Bronchial epithelial cell (primary cell): ENCODE measurements around the gene SUGCT. TPM values are rescaled to one million over a fixed set of nuclear protein-coding genes. Genes with fewer than 3 reads are reported as not detected.
"Not testable (repeated sequence)": the region's sequence is repeated elsewhere in the genome, so short reads cannot be mapped to it uniquely, and the experiment has no call there.

Source experiments
- DNase-seq: peaks from one replicate; pipeline ENCODE4 v3.0.0-alpha.2; 2010; ENCODE audit warnings: low read depth
- FAIRE-seq: peaks from 2 replicates; lab custom pipeline; 2011; peaks lifted over from hg19 to GRCh38; lab: Jason Lieb, UNC
- H3K27me3 ChIP-seq: 2 replicates; pipeline ENCODE4 v1.5.1; 2011; ENCODE audit warnings: low read length; ENCODE audit not compliant: control insufficient read depth, insufficient read depth
- H3K36me3 ChIP-seq: 2 replicates; pipeline ENCODE4 v1.5.1; 2011; ENCODE audit warnings: low read length; ENCODE audit not compliant: control insufficient read depth, insufficient read depth
- H3K4me3 ChIP-seq: 2 replicates; pipeline ENCODE4 v1.5.1; 2011; ENCODE audit warnings: mild to moderate bottlenecking, low read depth, low read length, control low read depth
- total RNA-seq: library from RNA; depleted of rRNA; stranded (reverse); fragments of >200 nt; gene quantifications from 2 replicates; pipeline ENCODE4 v1.2.1, GENCODE V29; 2014
- TF ChIP-seq, protein P1 (sequence below): IDR thresholded peaks from 2 replicates; pipeline ENCODE4 v1.5.1; 2011; ENCODE audit warnings: mild to moderate bottlenecking, moderate library complexity, low read length, control low read depth, inconsistent platforms; ENCODE audit not compliant: insufficient read depth, severe bottlenecking

Gene SUGCT
- total RNA-seq, 1 donor from 2014 or later: 7.4 TPM

DNA sequence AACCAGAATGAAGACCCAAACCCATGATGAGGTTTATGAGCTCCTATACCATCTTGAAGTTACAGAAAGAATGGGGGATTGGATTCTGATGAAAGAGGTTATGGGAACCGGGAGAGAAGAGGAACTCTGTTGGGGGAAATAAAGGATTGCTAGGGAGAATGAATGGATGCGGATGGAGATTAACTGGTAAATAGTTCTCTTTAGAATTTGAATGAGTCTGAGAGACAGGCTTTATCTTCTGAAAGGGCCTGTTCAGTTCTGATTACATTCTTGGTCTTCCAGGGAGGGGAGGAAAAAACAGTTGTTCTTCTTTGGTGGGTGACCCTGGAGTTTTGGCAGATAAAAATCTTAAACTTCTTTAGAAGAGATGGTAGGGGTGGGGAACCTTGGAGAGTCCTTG is 13.9 kb downstream of the SUGCT start:
- TF ChIP-seq, protein P1, sequence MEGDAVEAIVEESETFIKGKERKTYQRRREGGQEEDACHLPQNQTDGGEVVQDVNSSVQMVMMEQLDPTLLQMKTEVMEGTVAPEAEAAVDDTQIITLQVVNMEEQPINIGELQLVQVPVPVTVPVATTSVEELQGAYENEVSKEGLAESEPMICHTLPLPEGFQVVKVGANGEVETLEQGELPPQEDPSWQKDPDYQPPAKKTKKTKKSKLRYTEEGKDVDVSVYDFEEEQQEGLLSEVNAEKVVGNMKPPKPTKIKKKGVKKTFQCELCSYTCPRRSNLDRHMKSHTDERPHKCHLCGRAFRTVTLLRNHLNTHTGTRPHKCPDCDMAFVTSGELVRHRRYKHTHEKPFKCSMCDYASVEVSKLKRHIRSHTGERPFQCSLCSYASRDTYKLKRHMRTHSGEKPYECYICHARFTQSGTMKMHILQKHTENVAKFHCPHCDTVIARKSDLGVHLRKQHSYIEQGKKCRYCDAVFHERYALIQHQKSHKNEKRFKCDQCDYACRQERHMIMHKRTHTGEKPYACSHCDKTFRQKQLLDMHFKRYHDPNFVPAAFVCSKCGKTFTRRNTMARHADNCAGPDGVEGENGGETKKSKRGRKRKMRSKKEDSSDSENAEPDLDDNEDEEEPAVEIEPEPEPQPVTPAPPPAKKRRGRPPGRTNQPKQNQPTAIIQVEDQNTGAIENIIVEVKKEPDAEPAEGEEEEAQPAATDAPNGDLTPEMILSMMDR: no peak
- Histone ChIP-seq H3K27me3 (no peaks in the 10 kb centered on the region), H3K4me3 (no peak overlapping the region), H3K36me3 (no peaks in the 10 kb centered on the region)
- DNase-seq (no peak), FAIRE-seq (no peak)

DNA sequence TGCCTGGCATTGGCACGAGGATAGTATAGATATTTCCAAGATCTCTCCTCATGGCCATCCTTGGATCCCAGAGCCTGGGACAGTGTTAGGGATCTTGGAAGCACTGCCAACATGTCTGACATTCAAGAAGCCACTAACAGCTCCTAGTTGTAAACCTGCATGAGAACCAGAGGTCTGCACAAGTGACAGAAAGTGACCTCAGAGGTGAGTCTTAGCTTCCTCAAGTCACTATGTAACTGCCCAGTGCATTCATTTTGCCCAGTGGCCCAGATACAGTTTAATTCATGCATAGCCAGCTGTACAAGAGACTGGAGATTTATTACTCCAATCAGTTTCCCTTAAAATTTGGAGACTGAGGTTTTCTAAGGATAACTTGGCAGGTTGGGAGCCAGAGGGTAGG is 16.7 kb downstream of the SUGCT start:
- Histone ChIP-seq H3K4me3 (no peak overlapping the region), H3K36me3 (no peaks in the 10 kb centered on the region), H3K27me3 (no peaks in the 10 kb centered on the region)
- no peak for FAIRE-seq
- no peak for DNase-seq
- TF ChIP-seq, protein P1: no peak

DNA sequence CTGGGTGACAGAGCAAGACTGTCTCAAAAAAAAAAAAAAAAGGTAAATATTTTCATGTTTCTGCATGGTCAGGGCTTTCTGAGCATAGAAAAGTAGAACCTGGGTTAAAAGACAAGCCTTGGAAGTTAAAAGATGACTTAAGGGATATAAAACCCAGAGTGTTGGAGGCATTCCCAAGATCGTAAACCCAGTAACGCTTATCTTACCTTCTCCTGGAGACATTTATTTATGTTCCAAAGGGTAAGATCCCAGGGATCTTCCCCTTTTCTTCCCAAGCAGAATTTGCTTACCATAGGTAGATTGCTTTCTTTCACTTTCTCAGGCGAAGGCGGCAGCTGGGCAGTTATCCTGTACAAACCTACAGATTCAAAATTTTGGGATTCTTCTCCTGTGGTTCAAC is 22.2 kb downstream of the SUGCT start:
- no peak for DNase-seq
- H3K4me3 ChIP-seq: no peak overlapping the region
- H3K27me3 ChIP-seq: no peaks in the 10 kb centered on the region
- no peaks in the 10 kb centered on the region for H3K36me3 ChIP-seq
- no peak for FAIRE-seq
- TF ChIP-seq, protein P1: no peak

DNA sequence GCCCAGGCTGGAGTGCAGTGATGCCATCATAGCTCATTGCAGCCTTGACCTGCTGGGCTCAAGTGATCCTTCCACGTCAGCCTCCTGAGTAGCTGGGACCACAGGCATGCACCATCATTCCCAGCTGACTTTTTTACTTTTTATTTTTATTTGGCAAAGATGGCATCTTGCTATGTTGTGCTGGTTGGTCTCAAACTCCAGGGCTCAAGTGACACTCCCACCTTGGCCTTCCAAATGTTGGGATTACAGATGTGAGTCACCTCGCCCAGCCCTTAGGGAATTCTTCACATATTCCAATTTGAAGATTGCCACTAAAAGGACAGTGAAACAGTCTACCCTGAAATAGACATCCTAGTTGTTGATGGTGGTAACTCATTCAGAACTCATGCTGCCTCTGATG is 27.7 kb downstream of the SUGCT start:
- FAIRE-seq (no peak), DNase-seq (no peak)
- Histone ChIP-seq H3K27me3 (no peaks in the 10 kb centered on the region), H3K4me3 (no peak overlapping the region), H3K36me3 (no peaks in the 10 kb centered on the region)
- TF ChIP-seq, protein P1: no peak

DNA sequence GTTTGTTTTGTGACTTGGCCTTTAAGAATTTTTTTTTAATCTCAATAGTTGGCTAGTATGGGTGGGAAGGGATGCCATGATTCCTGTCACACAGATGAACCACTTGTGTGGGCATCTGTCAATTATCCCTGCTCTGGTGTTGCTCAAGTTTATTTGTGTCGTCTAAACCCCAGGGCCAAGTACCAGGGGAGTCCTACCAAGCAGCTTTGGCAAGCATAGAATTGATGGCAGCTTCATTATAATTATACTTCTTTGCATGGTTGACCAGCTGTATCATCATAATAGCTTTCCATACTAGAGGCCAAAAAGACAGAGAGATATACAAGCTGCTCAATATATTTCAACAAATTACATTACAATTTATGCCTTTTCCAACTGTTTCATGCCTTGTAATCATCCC is 30.4 kb downstream of the SUGCT start:
- FAIRE-seq: no peak
- H3K27me3 ChIP-seq: no peaks in the 10 kb centered on the region
- H3K36me3 ChIP-seq: no peaks in the 10 kb centered on the region
- no peak for DNase-seq
- no peak overlapping the region for H3K4me3 ChIP-seq
- TF ChIP-seq, protein P1: no peak

DNA sequence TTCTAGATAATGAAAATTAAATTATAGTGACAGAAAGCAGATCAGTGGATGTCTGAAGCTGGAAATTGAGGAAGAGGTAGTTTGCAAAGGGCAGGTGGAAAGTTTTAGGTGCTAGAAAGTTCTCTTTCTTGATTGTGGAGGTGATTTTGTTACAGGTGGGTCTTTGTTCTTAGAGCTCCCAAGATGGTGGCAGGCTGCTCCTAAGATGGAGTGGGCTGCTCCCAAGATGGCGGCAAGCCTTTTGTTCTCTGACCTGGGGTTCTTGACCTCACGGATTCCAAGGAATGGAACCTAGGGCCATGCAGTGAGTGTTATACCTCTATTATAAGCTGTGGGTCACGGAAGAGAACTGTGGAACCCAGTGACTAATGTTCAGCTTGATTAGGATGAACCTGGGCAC is 32.5 kb downstream of the SUGCT start:
- DNase-seq (no peak), FAIRE-seq (no peak)
- Histone ChIP-seq H3K36me3 (no peaks in the 10 kb centered on the region), H3K27me3 (no peaks in the 10 kb centered on the region), H3K4me3 (no peak overlapping the region)
- TF ChIP-seq, protein P1: no peak

DNA sequence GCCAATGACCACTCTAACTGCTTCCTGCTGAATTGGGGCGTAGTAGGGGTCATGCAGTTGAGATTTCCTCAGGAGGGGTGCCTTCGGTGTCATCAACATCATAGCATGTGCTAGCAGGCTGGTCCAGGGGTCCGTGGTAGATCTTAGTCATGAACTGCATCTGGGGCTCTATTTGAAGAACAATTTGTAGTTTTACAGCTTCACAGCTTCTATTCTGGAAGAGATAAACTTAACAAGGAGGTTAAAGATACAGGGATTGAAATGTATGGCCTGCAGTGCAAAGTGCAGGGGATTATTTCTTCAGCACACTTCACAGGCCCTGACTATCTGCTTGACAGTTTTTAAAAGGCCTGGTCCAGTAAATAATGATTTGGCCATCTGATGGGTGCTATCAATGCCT is 33.5 kb downstream of the SUGCT start:
- DNase-seq, FAIRE-seq, H3K27me3 ChIP-seq, H3K4me3 ChIP-seq, H3K36me3 ChIP-seq: not testable (repeated sequence)

DNA sequence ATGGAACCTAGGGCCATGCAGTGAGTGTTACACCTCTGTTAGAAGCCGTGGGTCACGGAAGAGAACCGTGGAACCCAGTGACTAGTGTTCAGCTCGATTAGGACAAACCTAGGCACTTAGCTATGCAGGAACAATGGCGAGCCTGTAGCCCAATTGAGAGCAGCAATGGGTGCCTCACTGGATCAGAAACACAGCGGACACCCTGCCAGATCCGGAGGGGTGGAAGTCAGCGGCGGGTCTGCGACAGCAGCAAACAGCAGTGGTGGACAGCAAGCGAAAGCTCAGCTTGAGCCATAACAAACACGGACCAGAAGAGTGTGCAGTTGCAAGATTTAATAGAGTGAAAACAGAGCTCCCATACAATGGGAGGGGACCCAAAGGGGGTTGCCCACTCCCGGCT is 38.3 kb downstream of the SUGCT start:
- not testable (repeated sequence) for H3K27me3 ChIP-seq, H3K36me3 ChIP-seq, DNase-seq, H3K4me3 ChIP-seq, FAIRE-seq

DNA sequence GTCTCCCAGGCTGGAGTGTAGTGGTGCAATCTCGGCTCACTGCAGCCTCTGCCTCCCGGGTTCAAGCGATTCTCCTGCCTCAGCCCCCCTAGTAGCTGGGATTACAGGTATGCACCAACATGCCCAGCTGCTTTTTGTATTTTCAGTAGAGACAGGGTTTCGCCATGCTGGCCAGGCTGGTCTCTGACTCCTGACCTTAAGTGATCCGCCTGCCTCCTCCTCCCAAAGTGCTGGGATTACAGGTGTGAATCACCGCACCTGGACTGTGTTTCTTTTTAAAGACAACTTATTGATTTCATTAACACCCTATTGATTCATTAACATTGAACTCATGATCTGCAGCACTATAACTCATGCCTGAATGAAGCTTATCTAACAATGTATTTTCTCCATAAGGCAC is 40.5 kb downstream of the SUGCT start:
- DNase-seq, FAIRE-seq, H3K4me3 ChIP-seq, H3K36me3 ChIP-seq, H3K27me3 ChIP-seq: not testable (repeated sequence)
